ENCODE results near the gene FOXO3B.
"Not testable (repeated sequence)": the region's sequence is repeated elsewhere in the genome, so short reads cannot be mapped to it uniquely, and the experiment has no call there.

- TF ChIP-seq, protein P1, sequence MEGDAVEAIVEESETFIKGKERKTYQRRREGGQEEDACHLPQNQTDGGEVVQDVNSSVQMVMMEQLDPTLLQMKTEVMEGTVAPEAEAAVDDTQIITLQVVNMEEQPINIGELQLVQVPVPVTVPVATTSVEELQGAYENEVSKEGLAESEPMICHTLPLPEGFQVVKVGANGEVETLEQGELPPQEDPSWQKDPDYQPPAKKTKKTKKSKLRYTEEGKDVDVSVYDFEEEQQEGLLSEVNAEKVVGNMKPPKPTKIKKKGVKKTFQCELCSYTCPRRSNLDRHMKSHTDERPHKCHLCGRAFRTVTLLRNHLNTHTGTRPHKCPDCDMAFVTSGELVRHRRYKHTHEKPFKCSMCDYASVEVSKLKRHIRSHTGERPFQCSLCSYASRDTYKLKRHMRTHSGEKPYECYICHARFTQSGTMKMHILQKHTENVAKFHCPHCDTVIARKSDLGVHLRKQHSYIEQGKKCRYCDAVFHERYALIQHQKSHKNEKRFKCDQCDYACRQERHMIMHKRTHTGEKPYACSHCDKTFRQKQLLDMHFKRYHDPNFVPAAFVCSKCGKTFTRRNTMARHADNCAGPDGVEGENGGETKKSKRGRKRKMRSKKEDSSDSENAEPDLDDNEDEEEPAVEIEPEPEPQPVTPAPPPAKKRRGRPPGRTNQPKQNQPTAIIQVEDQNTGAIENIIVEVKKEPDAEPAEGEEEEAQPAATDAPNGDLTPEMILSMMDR (IDR thresholded peaks at IDR 0.05; ENCODE audit: insufficient read depth, low read depth, low read length) = not testable (repeated sequence)
- not testable (repeated sequence) for TF ChIP-seq EZH2 (IDR thresholded peaks at IDR 0.05; ENCODE audit: insufficient read depth, low read length)
These were observed 5.2 kb downstream of the FOXO3B start for GRCh38 chr17:18676928-18677327.

Data from astrocyte (in vitro differentiated cells and primary cell).